Spleen (tissue), 7 donors: ENCODE measurements around the gene CROT.

Experiments
- CTCF ChIP-seq, 11 experiments: fragments of 200-600 bp in 7 of 11; fragments of 450-650 bp in 4 of 11; sonication (generic) in 4 of 11; IDR thresholded peaks in 8 of 11; conservative IDR thresholded peaks in 3 of 11; 1 replicate in 7 of 11; 2 replicates in 4 of 11; pipeline versions ENCODE4 v1.4.0 to v1.8.0; 2016 to 2021; ENCODE audit warnings: antibody characterized with exemption in 11 of 11, inconsistent platforms in 4 of 11, mild to moderate bottlenecking in 1 of 11
- POLR2AphosphoS5 ChIP-seq, 3 donors: sonication (generic); formaldehyde crosslinking; IDR thresholded peaks; one replicate each; pipeline ENCODE4 v1.5.1; 2017; ENCODE audit warnings: antibody characterized with exemption in 3 of 3
- donor health status: DM: no; HTN: no; CAD: no; lungs with moderate emphysema.
- donor health status: DM: no; HTN: no; CAD: no.
- donor health status: DM: no; HTN: no; CAD: no.

GRCh38 chr7:87420173-87420572 lies 74.7 kb downstream of the CROT start:
- TF ChIP-seq POLR2AphosphoS5 (IDR thresholded peaks at IDR 0.05) (no peak), CTCF (IDR thresholded peaks at IDR 0.05 in 8 of 11, conservative IDR thresholded peaks at IDR 0.05 in 3 of 11) (no peak)
